RPMI8226 (cell line): ENCODE data around the gene DYRK1A.
"Not testable (repeated sequence)": the region's sequence is repeated elsewhere in the genome, so short reads cannot be mapped to it uniquely, and the experiment has no call there.

Experiments
- DNase-seq: peaks from one replicate; pipeline ENCODE4 v3.0.0-alpha.2; 2015

DYRK1A gene

DNA sequence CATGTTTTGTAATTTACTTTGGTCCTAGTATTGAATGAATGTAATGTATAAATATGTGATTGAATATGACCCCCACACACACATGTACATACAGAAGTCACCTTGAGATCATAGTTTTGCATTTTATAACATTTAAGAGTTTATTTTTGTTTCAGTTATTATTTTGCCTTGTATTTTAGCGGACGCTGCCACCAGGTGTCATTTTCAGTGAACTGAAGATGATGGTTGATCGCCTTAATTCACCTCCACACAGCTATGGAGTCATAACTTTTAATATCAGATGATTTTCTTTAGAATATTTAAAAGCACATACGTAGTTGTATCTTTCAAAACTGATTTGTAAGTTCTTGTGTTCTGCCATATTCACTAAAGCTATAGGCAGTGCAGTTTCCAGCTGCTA, 130.4 kb downstream of the DYRK1A start:
- no peak for DNase-seq

GRCh38 chr21:37498664-37499063, 132.1 kb downstream of the DYRK1A start:
- DNase-seq = no peak

DNA sequence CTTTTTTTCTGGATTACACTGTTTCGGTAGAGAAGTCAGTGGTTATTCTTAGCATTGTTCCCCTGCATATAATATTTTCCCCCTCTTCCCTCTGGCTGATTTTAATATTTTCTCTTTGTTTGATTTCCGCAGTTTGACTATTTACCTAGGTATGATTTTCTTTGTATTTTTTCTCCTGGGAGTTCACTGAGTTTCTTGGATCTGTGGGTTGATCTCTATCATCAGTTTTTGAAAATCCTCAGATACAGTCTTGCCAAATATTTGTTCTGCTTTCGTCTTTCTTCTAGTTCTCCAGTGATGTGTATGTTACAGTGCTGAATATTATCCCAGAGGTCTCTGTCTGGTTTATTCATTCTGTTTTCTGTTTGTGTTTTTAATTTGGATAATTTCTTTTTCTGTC, 136.4 kb downstream of the DYRK1A start:
- no peak for DNase-seq

- DNase-seq = no peak
Observed at GRCh38 chr21:37503848-37504467, 137.4 kb downstream of the DYRK1A start.

GRCh38 chr21:37505963-37506362, 139.4 kb downstream of the DYRK1A start:
- no peak for DNase-seq

DNA sequence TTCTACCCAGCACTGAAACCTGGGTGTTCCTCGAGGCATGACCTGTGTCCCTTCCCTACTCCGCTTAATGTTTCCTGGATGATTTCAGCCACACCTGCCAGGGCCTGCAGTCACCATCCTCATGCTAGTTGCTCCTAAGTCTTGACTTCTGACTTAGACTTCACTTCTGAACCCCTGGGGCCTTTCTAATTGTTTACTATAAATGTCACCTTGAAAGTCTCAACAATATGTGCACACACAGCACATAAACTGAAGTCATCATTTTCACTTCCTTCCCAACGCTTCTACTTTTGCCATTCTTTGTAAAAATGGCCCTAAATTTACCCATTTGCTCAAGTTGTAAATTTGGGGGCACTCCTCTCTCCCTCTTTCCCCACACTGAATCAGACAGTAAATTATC, 141.1 kb downstream of the DYRK1A start:
- DNase-seq = peak; percentile 87

- no peak for DNase-seq
Observed at GRCh38 chr21:37508341-37508740, 141.8 kb downstream of the DYRK1A start.

- no peak for DNase-seq
Observed at GRCh38 chr21:37509802-37510393, 143.3 kb downstream of the DYRK1A start.

DNA sequence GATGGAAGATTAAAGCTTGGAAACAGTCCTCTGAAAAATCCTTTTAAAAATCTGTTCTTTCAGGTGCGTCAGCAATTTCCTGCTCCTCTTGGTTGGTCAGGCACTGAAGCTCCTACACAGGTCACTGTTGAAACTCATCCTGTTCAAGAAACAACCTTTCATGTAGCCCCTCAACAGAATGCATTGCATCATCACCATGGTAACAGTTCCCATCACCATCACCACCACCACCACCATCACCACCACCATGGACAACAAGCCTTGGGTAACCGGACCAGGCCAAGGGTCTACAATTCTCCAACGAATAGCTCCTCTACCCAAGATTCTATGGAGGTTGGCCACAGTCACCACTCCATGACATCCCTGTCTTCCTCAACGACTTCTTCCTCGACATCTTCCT, 145.3 kb downstream of the DYRK1A start:
- no peak for DNase-seq

DNA sequence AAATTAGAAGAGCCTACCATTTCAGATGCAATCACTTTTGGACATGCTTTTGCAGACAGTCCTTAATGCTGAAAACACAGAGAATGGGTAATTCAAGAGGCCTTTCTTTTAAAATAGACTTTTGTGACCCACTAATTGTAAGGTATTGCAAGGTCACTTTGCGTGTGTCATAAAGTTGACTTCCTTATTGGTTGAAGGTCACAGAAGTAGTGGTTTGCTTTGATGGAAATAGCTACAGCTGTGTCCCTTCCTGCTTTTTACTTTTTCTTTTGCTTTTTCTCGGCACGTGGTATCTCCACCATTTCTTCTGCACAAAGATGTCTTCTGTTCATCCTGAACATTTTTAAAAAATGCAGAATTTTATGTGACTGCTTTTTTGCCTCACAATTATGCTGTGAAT, 146.8 kb downstream of the DYRK1A start:
- DNase-seq = no peak

DNA sequence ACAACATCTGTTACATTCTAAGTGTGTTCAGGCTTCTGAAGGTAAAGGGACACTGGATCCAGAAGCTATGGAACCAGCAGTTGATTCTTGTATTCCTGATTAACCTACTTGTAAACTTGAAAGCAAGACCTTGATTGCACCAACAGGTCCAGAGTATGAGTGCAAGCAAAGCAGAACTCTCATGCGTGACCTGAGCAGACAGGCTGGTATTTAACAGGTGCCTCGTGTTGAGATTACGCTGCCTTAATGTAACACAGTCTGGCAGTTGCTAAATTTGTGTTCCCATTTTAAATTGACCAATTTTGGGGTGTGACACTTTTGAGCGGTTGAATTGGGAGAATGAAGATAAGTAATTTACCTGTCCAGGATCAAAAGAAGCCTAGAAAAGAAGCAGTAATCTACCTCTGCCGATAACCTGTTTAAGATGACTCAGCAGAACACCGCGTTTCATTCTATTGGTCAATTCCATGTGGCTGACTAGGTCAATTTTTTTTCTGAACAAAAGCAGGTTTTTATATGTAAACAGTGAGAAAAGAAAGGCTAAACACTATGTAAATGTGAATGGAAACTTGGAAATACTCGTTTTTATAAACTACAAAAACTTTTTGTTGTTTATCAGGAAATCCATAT, 147.6 kb downstream of the DYRK1A start:
- DNase-seq = no peak

- DNase-seq = no peak
Observed at GRCh38 chr21:37516998-37517397, 150.4 kb downstream of the DYRK1A start.

- DNase-seq = no peak
Observed at GRCh38 chr21:37520801-37521200, 154.2 kb downstream of the DYRK1A start.

DNA sequence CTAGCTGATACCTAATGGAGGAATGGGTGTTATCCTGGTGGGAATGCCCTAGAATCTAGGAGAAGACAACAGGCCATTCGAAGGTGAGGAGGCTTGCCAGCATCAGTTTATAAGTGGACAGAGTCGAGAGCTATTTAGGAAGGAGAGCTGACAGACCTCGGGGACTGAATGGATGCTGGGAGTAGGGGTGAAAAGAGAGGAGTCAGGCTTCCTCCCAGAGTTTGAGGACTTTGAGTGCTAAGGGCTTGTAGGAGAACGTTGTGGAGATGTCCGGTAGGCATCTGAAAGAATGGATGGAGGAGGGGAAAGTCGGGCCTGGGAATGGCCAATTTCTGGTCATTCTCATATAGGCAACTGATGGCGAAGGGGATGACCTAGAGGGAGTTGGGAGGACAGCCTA, 155.1 kb downstream of the DYRK1A start:
- no peak for DNase-seq

DNA sequence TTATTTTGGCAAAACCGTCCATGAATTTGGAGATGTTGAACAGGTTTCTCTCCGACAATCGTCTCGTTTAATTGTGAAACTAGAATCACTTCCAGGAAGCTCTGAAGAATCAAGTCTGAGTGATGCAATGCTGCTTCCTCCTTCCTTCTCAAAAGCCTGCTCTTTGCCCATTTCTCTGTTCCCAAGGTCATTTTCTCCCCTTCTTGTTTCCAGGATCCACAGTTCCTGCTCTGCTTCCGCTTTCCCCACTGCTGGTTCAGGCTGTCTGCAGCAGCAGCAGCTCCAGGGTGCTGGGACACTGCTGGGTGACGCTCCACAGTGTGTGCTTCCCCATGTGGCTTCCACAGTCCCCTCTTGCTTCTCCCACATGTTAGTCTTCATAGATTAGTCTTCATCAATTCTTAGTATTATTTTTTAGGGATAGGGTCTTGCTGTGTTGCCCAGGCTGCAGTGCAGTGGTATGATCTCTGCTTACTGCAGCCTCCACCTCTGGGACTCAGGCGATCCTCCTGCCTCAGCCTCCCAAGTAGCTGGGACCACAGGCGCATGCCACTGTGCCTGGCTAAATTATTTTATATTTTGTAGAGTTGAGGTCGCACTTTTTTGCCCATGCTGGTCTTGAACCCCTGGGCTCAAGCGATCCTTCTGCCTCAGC, 156.2 kb downstream of the DYRK1A start:
- no peak for DNase-seq

DNA sequence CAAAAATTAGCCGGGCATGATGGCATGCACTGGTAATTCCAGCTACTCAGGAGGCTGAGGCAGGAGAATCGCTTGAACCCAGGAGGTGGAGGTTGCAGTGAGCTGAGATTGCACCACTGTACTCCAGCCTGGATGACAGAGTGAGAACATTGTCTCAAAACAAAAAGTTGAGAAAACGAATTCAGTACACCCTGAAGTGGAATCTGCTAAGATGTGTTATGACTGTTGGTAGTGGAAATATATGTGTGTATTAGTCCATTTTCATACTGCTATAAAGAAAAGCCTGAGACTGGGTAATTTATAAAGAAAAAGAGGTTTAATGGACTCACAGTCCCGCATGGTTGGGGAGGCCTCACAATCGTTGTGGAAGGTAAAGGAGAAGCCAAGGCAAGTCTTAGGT, 158.4 kb downstream of the DYRK1A start:
- DNase-seq = not testable (repeated sequence)

- DNase-seq = no peak
Observed at GRCh38 chr21:37525810-37526209, 159.2 kb downstream of the DYRK1A start.

- no peak for DNase-seq
Observed at GRCh38 chr21:37527103-37527502, 160.5 kb downstream of the DYRK1A start.

DNA sequence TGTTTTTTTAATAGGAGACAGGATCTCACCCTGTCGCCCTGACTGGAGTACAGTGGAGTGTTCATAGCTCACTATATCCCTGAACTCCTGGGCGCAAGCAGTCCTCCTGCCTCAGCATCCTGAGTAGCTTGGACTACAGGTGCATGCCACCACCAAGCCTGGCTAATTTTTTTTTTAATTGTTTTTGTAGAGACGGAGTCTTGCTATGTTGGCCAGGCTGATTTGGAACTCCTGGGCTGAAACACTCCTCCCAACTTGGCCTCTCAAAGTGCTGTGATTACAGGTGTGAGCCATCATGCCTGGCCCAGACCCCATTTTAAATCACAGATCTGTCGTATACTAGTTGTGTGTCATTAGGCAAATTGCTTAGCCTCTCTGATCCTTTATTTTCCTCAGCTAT, 161.1 kb downstream of the DYRK1A start:
- DNase-seq = no peak

DNA sequence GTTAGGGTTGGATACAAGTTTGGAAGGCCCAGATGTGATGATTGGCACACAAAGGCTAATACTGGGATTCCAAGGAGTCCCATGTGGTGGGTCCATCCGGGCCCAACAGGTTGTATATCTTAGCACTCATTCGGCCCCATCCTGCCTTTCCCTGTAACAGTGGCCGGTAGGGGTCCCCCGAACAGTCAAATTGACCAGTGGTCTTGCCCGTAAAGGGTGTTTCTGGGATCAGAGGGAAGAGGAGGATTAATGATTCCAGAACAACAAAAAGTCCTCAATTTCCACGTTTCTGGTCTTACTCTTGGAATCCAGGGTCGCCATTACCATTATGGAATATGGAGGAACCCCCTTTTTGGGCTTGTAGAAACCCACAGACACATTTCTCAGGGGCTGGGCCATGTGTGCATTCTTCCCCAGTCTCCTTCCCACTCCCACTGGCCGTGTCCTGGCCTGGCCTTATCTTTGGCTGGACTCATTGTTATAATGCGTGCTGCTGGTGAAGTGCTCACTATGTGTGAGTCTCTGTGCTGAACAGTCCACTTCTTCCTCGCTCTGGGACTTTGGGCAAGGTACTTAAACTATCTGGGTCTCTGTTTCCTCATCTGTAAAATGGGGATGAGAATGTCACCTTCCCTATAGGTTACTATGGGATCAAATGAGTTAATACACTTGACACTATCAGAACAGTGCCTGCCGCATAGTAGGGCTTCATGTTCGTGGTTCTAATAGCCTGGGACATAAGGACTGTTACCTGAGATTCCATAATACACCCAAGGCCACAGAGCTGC, 161.8 kb downstream of the DYRK1A start:
- no peak for DNase-seq

DNA sequence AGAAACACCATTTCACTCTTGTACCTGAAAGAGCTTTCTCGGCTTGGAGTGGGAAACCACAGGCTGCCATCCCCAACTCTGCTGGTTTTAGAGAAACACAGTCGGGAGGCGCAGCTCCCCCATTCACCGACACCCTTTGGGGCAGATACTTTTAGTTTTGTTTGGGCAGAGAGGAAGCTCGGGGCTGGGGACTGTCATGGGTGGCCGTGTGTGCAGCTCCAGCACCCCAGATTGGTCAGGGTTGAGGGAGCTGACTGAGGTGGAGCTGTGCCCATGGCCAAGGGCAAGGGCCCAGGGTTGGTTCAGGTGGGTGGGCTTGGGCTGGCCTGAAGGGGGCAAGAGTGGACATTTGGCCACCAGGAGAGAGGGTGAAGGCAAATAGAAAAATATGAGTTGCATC, 163.1 kb downstream of the DYRK1A start:
- no peak for DNase-seq

GRCh38 chr21:37530901-37531351, 164.4 kb downstream of the DYRK1A start:
- DNase-seq = no peak

GRCh38 chr21:37531431-37531932, 164.9 kb downstream of the DYRK1A start:
- DNase-seq = no peak
